NCI-H2081 treated with DMSO at 0.1 percent for 48 hours (cell line): ENCODE data around the gene SPEG.
A peak's percentile ranks its signal among the peaks of the same experiment; 100 is the strongest.
"Not testable (repeated sequence)": the region's sequence is repeated elsewhere in the genome, so short reads cannot be mapped to it uniquely, and the experiment has no call there.

Source experiments
- DNase-seq: peaks from one replicate; lab custom pipeline; 2025; lab: John Stamatoyannopoulos, UW

Gene SPEG

GRCh38 chr2:219434718-219435525, at the start of gene SPEG:
TSS of gene SPEG (plus strand) at chr2:219434843. CDS start at chr2:219434978, 135 bp downstream.
- DNase-seq = no peak

DNA sequence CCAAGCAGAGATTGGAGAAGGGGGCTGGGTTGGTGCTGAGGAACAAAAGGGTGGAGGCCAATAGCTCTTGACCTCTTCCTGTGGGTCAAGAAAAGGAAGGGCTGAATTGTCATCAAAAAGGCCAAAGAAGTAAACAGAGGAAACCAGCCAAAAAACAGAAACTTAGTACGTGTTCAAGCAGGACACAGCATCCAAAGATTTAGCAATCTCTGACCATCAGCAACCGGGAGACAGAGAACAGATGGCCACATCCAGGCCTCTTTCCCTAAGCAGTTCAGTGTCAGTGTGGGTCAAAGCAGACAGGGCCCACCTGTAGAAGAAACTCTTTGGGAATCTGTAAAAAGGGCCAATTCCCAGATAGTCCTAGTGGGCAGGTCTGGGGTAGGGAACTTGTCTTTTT, 49.8 kb upstream of the SPEG start:
- DNase-seq = no peak

DNA sequence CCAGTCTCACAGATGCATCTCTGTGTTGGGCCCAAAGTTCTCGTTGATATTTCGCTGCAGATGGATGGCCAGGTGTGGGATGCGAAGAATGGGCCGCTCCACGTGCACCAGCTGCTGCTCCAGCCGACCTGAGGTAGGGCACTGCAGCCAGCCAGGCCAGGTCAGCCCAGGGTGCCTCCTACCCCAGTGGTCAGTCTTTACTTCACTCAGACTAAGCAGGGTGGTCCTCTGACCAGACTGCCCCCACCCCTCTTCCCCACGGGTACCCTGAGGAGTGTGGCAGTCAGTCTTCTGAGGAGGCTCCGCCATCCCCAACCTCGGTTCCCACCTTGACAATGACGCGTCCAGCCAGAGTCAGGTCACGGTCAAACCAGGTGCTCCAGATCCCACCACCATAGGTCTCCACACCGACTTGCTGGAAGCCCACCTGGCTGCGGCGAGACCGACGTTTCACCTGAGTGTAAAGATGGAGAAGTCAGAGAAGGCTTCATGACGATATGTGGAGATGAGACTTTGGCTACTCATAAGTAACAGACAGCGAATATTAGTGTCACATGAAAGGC, 48.6 kb upstream of the SPEG start:
- DNase-seq = no peak

DNA sequence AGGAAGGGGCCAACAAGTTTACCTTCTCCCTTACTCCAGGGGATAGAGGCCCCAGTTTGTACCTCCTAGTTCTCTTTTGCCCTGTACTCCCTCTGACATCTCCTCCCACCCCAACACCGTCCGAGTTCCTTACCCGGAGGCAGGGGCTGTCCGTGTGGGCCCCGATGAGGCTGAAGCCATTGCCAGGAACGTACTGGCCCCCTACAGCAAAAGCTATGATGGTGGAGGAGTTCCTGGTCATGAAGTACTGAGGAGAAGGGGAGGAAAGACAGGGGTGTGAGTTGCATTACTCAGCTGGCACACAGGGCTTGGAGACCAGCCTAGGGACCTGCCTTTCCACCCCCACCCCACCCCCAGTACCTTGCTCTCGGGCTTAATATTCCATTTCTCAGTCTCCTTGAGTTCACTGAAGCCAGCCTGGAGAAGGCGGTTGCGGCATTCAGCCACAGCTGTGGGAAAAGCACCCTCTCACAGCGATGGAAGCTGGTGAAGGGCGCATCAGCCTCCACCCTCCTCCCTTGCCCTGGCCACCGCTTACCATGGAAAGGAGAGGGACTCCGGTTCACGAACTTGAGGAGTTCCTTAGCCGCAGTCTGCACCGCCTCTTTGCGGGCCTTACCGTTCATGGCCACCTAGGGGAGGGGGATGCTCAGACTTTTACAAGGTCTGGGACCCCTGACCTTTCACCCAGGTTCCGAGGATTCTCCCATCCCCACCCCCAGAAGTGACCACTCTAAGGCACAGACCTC, 47.9 kb upstream of the SPEG start:
- no peak for DNase-seq

DNA sequence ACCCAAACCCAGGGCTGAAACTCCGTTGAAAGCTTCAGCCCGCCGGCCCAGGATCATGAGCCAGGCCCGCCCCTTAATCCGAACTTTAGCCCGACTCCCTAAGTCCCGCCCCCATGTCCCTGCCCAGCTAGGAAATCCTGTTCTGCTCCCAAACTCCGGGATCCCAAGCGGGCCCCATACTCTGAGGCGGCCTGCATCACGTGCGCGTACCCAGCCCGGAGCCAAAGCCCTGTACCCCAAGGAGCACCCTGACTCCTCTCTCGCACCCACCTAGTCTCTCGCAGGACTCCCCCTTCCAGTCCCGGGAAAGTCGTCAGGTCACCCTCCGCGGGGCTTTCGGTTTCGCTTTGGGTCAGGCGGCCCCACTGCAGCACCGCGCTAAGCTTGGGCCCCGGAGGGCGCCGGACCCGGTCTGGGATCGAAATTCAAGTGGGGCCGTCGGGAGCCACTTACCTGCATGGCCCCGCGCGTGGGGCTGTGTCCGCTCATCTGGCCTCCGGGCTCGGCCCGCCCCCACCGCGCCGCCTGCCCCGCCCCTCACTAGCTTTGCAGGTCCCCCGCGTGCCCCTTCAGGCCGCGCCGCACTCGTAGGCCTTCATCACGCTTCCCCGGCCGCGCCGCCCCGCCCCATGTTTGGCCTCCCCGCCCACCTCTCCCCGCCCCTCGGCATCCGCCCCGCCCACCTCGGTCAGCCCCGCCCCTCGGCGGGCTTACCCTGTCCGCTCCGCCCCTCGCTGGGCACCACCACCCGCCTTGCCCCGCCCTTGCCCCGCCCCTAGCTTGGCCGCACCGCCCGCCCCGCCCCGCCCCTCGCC, 47.1 kb upstream of the SPEG start, which contains the start of gene DNPEP:
TSS of gene DNPEP (minus strand) at position 607 of the 815 bp plus-strand sequence. CDS start at position 489, 118 bp downstream.
- peak; percentile 62 for DNase-seq

GRCh38 chr2:219388121-219388906, 46.3 kb upstream of the SPEG start:
- DNase-seq = peak; percentile 77

DNA sequence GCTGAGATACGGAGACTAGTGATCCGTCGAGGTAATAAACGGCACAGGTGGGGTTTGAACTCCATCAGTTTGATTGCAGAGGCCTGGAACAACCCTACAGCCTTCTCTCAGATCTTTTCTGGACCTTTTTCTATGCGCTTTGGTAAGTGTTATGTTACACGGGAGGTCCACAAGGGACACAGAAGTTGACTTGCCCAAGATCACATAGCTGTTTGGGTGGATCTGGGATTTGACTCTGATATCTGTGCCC, 45.8 kb upstream of the SPEG start:
- DNase-seq = no peak

DNA sequence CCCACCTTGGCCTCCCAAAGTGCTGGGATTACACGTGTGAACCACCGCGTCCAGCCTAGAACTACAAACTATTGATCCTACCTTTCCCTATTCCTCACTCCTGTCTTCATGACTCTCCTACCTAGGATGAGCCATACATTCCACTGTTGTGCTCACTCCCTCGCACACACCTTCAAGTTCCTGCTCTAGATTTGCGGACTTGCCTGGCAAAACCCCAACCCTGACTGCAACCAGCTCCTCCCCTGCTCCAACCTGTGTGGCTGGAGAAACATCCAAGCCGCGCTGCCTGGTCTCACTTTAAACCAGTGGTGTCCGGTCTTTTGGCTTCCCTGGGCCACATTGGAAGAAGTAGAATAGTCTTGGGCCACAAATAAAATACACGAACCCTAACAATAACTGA, 41.9 kb upstream of the SPEG start:
- no peak for DNase-seq

DNA sequence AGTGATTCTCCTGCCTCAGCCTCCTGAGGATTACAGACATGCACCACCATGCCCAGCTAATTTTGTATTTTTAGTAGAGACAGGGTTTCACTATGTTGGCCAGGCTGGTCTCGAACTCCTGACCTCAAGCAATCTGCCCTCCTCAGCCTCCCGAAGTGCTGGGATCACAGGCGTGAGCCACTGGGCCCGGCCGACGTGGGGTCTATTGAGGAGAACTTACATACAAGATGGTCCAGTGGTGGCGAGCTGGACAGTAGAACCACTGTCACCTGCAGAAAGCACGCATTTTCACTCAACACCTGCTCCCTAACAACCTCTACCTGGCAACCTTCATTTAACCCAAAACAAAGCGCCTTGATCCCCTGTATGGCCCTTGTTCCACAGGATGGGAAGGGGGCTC, 39.6 kb upstream of the SPEG start:
- not testable (repeated sequence) for DNase-seq

- no peak for DNase-seq
Measured at GRCh38 chr2:219395609-219396008, 39.0 kb upstream of the SPEG start.

DNA sequence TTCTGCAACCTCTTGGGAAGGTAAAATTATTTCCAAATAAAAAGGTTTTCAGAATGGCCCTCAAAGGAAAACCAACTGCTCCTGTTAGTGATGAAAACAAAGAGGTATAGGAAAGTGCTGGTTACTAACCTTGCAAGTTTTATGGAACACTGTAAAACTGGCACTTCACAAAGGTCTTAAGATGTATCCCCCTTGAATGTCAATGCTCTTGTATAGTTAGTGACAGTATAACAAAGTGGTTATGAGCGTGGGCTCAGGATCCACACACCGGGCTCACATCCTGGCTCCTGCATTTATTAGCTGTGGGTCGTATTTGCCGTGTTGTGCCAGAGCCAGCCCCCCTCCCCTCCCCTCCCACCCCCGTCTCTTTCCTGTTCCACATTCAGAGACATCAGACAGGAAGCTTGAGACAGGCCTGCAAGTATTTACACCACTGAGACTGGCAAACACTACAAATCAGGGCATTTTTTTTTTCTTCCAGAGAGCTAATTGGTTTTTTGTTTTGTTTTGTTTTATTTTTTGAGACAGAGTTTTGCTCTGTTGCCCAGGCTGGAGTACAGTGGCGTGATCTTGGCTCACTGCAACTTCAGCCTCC, 37.7 kb upstream of the SPEG start:
- no peak for DNase-seq

DNA sequence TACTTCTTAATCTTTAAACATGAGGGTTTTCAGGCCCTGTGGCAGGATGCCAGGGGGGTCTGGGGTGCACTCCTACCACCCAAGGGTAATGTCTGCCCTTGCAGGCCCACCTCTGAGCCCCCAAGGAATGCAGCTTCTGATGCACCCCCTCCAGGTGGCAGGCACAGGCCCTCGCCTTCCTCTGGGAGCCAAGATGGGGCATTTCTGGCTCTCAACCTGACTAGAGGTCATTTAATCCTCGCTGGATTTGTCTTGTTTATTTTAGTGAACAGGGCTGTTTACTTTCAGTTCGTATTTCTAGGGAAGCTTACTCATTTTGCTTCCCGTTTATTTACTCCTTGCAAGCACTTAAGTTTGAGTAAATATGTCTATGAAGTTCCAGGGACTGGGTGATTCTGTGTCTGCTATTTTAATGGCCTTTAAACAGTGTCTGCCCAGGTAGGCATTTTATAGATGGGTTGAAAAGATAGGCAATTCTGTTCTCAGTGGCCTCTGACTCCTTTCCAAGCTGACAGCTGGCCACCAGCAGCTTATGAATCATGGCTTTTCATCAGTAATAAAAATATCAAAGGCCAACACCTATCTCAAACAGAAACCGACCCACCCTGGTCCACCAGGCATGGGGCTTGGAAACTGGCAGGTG, 35.8 kb upstream of the SPEG start:
- DNase-seq = peak; percentile 84

- peak; percentile 2 for DNase-seq
Measured at GRCh38 chr2:219399716-219400478, 34.7 kb upstream of the SPEG start.

DNA sequence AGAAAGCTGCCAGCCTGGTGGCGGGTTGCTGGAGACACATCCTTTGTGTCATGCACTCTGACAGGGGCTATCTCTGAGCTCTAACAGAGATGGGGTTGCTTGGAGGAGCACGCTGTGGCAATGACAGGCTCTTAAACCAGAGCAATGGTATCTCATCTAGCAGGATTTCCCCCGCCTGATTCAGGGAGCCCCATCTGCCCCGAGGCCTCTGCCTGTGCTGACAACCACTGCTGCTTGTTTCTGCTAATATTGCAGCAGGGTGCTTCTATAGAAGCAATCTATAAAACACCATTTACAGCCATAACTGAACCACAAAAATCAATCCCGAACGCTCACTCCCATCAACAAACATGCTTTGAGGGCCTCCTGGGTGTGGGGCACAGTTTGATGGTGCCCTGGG, 34.1 kb upstream of the SPEG start:
- DNase-seq = no peak

DNA sequence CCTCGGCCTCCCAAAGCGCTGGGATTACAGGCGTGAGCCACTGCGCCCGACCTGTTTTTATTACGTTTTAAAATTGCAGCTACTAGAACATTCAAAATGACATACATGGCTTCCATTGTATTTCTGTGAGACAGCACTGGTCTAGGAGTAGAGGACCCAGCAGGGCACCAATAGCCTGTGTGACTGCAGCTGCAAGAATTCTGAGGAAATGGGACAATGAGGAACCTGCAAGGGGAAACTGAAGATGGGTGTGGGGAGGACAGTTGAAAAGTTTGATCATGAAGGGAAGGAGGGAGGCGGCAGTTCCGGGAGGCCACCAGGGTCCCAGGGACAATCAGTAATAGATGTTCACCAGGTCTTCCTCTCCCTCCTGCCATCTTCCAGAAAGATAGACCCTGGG, 33.0 kb upstream of the SPEG start:
- no peak for DNase-seq

GRCh38 chr2:219402665-219403515, 31.8 kb upstream of the SPEG start:
- peak; percentile 3 for DNase-seq

DNA sequence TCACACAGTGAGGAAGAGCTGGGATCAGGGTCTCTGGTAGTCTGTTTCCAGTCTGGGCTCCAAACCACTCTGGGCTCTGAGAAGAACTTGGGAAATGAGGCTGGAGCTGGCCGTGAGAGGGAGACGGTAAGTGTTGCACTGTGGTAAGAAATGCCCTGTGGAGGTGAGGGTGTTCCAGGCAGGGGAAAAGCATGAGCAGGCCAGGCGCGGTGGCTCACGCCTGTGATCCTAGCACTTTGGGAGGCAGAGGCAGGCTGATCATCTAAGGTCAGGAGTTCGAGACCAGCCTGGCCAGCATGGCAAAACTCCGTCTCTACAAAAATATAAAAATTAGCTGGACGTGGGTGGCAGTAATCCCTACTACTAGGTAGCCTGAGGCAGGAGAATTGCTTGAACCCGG, 30.8 kb upstream of the SPEG start:
- DNase-seq = no peak

DNA sequence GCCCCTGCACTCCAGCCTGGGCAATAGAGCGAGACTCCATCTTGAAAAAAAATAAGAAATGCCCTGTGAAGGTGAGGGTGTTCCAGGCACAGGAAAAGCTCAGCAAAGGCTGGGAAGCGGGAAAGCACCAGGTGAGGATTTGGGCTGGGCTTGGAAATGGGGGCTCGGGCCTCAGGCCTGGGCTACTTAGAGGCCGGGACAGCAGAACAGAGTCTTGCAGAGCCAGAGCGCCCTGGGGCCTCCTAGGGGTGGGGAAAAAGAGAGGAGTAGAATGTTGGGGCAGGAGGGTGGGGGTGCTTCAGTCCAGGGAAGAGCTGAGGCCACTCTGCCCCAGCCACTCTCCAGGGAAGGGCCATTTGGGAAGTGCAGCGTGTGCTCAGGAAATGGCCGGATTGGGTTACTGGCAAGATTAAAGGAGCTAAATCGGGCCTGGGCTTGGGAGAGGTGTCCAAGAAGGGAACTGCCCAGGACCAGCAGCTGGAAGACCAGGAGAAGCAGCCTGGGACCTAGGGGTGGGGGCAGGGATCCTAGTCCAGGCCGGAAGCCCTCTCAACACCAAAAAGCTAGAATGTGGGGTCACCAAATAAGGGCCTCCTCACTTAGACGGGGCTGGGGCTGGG, 30.2 kb upstream of the SPEG start:
- no peak for DNase-seq

GRCh38 chr2:219404954-219405353, 29.7 kb upstream of the SPEG start:
- DNase-seq = no peak
